Suprapubic skin (tissue), 4 donors: ENCODE results near the gene CAPRIN2.

Experiments used
- CTCF ChIP-seq, 2 donors: fragments of 200-600 bp in 1 of 2; fragments of 450-650 bp in 1 of 2; sonication (generic) in 1 of 2; IDR thresholded peaks; one replicate each; pipeline ENCODE4 v1.5.1; 2016 to 2019; ENCODE audit warnings: antibody characterized with exemption in 2 of 2, mild to moderate bottlenecking in 1 of 2, moderate library complexity in 1 of 2
- EP300 ChIP-seq: sonication (generic); formaldehyde crosslinking; IDR thresholded peaks from one replicate; pipeline ENCODE4 v1.6.1; 2017; ENCODE audit warnings: antibody characterized with exemption
- POLR2A ChIP-seq, 2 donors: fragments of 450-650 bp; IDR thresholded peaks; one replicate each; pipeline ENCODE4 v1.6.1; 2017; ENCODE audit warnings: antibody characterized with exemption in 2 of 2, mild to moderate bottlenecking in 2 of 2, moderate library complexity in 2 of 2
- POLR2AphosphoS5 ChIP-seq, 3 donors: sonication (generic); formaldehyde crosslinking; IDR thresholded peaks; one replicate each; pipeline ENCODE4 v1.6.1; 2017; ENCODE audit warnings: antibody characterized with exemption in 3 of 3

GRCh38 chr12:30782316-30783173, 27.8 kb upstream of the CAPRIN2 start:
- TF ChIP-seq CTCF (IDR thresholded peaks at IDR 0.05) (no peak), EP300 (no peak), POLR2A (IDR thresholded peaks at IDR 0.05) (no peak), POLR2AphosphoS5 (IDR thresholded peaks at IDR 0.05) (no peak)
